CD4-positive, alpha-beta T cell treated with Interferon gamma for 1 hour (primary cell): Measurements from ENCODE around the gene MICALL2.

ENCODE experiments used
- DNase-seq: peaks from one replicate; pipeline ENCODE4 v3.0.0-alpha.2; 2020

Gene MICALL2

GRCh38 chr7:1458683-1459511 is at the start of gene MICALL2:
Gene MICALL2, minus strand, starts transcription at chr7:1459470. Its CDS starts 144 bp downstream, at chr7:1459326.
- peak; percentile 36 for DNase-seq

- no peak for DNase-seq
Measured at GRCh38 chr7:1508277-1508758, 49.0 kb upstream of the MICALL2 start.

- no peak for DNase-seq
Measured at GRCh38 chr7:1505731-1506550, 46.7 kb upstream of the MICALL2 start.

- DNase-seq = peak; percentile 87
Measured at GRCh38 chr7:1503816-1504775, 44.8 kb upstream of the MICALL2 start, which contains the start of gene INTS1. Gene INTS1, minus strand, starts transcription at chr7:1504389. Its CDS starts 429 bp downstream, at chr7:1503960.

GRCh38 chr7:1503390-1503789 is 44.1 kb upstream of the MICALL2 start:
- DNase-seq = no peak

- DNase-seq = no peak
Measured at GRCh38 chr7:1502845-1503244, 43.6 kb upstream of the MICALL2 start.

- DNase-seq = no peak
Measured at GRCh38 chr7:1501487-1502270, 42.4 kb upstream of the MICALL2 start.

GRCh38 chr7:1500064-1500807 is 41.0 kb upstream of the MICALL2 start:
- no peak for DNase-seq

- DNase-seq = no peak
Measured at GRCh38 chr7:1499367-1500029, 40.2 kb upstream of the MICALL2 start.

GRCh38 chr7:1498370-1499305 is 39.4 kb upstream of the MICALL2 start:
- DNase-seq = no peak

GRCh38 chr7:1497293-1497927 is 38.1 kb upstream of the MICALL2 start:
- DNase-seq = no peak

- no peak for DNase-seq
Measured at GRCh38 chr7:1496531-1497292, 37.4 kb upstream of the MICALL2 start.

- DNase-seq = no peak
Measured at GRCh38 chr7:1495564-1496242, 36.4 kb upstream of the MICALL2 start.

- DNase-seq = no peak
Measured at GRCh38 chr7:1494866-1495563, 35.7 kb upstream of the MICALL2 start.

GRCh38 chr7:1494447-1494846 is 35.2 kb upstream of the MICALL2 start:
- DNase-seq = no peak

- no peak for DNase-seq
Measured at GRCh38 chr7:1493571-1493970, 34.3 kb upstream of the MICALL2 start.

GRCh38 chr7:1493129-1493528 is 33.9 kb upstream of the MICALL2 start:
- no peak for DNase-seq
